Measurements from ENCODE around the gene TSPAN13.
"Not testable (repeated sequence)": the region's sequence is repeated elsewhere in the genome, so short reads cannot be mapped to it uniquely, and the experiment has no call there.

The TSPAN13 gene

DNA sequence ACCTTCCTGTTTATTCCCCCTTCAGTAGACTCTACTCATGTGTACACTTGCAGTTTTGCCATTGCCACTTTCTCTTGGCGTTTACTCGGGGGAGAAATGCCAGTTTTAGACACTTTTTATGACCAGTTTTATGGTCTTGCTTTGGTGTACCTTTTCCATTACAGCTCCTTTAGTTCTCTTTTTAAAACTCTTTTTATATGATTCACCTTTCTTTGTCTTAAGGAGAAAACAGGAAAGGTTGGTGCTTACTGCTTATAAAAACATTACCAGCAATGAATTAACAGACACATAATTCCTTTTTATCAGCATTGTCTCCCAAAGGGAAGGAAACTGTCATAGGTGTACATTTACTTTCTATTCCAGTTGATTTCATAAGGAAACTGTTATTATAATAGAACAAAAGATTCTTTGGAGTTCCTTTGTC lies 11.9 kb downstream of the TSPAN13 start:
- TF ChIP-seq MYC (IDR thresholded peaks at IDR 0.05; ENCODE audit: low read depth, low read length) (no peak), POLR2A (IDR thresholded peaks at IDR 0.05; ENCODE audit: extremely low read depth, insufficient read length) (no peak)
- TF ChIP-seq, protein P1, sequence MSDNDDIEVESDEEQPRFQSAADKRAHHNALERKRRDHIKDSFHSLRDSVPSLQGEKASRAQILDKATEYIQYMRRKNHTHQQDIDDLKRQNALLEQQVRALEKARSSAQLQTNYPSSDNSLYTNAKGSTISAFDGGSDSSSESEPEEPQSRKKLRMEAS (IDR thresholded peaks at IDR 0.05; ENCODE audit: low read depth, low read length) = no peak
- TF ChIP-seq, protein P2, sequence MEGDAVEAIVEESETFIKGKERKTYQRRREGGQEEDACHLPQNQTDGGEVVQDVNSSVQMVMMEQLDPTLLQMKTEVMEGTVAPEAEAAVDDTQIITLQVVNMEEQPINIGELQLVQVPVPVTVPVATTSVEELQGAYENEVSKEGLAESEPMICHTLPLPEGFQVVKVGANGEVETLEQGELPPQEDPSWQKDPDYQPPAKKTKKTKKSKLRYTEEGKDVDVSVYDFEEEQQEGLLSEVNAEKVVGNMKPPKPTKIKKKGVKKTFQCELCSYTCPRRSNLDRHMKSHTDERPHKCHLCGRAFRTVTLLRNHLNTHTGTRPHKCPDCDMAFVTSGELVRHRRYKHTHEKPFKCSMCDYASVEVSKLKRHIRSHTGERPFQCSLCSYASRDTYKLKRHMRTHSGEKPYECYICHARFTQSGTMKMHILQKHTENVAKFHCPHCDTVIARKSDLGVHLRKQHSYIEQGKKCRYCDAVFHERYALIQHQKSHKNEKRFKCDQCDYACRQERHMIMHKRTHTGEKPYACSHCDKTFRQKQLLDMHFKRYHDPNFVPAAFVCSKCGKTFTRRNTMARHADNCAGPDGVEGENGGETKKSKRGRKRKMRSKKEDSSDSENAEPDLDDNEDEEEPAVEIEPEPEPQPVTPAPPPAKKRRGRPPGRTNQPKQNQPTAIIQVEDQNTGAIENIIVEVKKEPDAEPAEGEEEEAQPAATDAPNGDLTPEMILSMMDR (IDR thresholded peaks at IDR 0.05; ENCODE audit: low read depth, low read length) = no peak

DNA sequence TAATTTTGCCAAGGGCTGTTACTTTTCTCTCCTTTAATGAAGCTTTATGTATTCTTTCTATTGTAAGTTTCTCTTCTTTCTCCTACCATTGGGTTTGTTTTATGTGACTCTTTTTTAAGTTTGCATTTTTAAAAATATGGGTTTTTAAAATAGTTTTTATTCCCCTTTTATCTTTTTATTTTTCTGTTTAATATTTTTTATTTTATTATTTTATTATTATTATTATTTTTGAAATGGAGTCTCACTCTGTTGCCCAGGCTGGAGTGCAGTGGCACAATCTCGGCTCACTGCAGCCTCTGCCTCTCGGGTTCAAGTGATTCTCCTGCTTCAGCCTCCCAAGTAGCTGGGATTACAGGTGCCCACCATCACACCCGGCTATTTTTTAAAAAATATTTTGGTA lies 16.4 kb downstream of the TSPAN13 start:
- not testable (repeated sequence) for H3K4me3 ChIP-seq (ENCODE audit: low read depth, low read length); DNase-seq (ENCODE audit: low read depth)

More for the DNA sequence above, 11.9 kb downstream of the TSPAN13 start:
- no peak for DNase-seq (ENCODE audit: low read depth)
- no peak overlapping the region for H3K4me3 ChIP-seq (ENCODE audit: low read depth, low read length)

DNA sequence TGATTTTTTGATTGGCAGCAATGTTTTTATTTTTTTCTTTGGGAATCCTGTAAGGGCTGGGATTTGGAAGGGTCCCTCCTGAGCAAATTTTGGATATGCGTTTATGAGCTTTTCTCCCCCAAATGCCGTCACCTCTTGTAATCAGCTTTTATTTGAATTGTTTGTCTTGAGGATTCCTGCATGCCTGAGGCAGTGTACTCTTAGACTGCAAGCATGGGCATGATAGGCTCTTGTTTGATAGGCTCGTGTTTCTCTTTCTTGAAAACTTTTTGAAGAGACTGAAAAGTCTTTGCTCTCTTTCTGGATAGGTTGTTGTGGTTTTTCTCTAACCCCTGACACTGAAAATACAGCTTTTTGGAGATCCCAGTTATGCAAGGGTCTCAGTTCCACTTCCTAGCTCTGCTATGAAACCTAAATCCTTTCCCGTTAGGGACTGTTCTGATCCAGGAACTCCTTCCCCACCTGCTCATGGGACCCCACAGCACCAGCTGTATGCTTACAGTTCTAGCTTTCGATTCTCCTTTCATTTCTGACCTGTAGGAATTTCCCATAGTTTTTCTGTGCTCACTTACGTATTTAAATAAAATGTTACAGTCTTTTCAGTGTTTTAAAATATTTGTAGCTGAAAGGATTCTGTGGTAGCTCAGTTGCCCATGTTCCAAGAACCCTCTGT lies 17.2 kb downstream of the TSPAN13 start:
- TF ChIP-seq MYC (IDR thresholded peaks at IDR 0.05; ENCODE audit: low read depth, low read length) (no peak), POLR2A (IDR thresholded peaks at IDR 0.05; ENCODE audit: extremely low read depth, insufficient read length) (no peak)
- TF ChIP-seq, protein P1 (IDR thresholded peaks at IDR 0.05; ENCODE audit: low read depth, low read length) = no peak
- TF ChIP-seq, protein P2 (IDR thresholded peaks at IDR 0.05; ENCODE audit: low read depth, low read length) = no peak
- DNase-seq (ENCODE audit: low read depth) = no peak
- H3K4me3 ChIP-seq (ENCODE audit: low read depth, low read length) = no peak overlapping the region

DNA sequence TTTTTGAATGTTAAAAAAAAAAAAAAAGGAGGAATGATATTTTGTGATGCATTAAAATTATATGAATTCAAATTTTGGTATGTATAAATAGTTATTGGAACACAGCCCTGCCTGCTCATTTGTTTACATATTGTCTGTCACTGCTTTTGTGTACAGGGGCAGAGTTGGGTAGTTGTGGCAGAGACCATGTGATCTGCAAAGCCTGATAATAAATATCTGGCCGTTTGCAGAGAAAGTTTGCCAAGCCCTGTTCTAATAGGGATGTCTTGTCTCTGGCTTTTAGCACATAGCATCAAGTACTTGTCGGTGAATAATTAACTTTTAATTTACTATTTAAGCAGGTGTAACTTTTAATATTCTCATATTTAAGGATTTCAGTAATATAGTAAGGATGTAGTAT lies 19.8 kb downstream of the TSPAN13 start:
- no peak overlapping the region for H3K4me3 ChIP-seq (ENCODE audit: low read depth, low read length)
- DNase-seq (ENCODE audit: low read depth) = no peak
- TF ChIP-seq, protein P1 (IDR thresholded peaks at IDR 0.05; ENCODE audit: low read depth, low read length) = no peak
- TF ChIP-seq MYC (IDR thresholded peaks at IDR 0.05; ENCODE audit: low read depth, low read length) (no peak), POLR2A (IDR thresholded peaks at IDR 0.05; ENCODE audit: extremely low read depth, insufficient read length) (no peak)
- TF ChIP-seq, protein P2 (IDR thresholded peaks at IDR 0.05; ENCODE audit: low read depth, low read length) = no peak

DNA sequence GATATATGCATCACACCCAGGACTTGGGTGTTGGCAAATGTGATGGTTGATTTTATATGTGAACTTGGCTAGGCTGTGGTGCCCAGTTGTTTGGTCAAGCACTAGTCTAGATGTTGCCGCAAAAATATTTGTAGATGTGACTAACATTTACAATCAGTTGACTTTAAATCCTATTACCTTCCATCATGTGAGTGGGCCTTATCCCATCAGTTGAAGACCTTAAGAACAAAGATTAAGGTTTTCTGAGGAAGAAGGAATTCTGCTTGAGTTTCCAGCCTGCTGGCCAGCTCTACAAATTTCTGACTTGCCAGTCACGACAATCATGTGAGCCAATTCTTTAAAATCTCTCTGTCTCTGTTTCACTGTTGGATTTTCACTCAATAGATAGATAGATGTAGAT lies 20.3 kb downstream of the TSPAN13 start:
- TF ChIP-seq, protein P1 (IDR thresholded peaks at IDR 0.05; ENCODE audit: low read depth, low read length) = no peak
- TF ChIP-seq, protein P2 (IDR thresholded peaks at IDR 0.05; ENCODE audit: low read depth, low read length) = no peak
- TF ChIP-seq POLR2A (IDR thresholded peaks at IDR 0.05; ENCODE audit: extremely low read depth, insufficient read length) = no peak
- TF ChIP-seq MYC (IDR thresholded peaks at IDR 0.05; ENCODE audit: low read depth, low read length) = no peak
- no peak overlapping the region for H3K4me3 ChIP-seq (ENCODE audit: low read depth, low read length)
- no peak for DNase-seq (ENCODE audit: low read depth)

DNA sequence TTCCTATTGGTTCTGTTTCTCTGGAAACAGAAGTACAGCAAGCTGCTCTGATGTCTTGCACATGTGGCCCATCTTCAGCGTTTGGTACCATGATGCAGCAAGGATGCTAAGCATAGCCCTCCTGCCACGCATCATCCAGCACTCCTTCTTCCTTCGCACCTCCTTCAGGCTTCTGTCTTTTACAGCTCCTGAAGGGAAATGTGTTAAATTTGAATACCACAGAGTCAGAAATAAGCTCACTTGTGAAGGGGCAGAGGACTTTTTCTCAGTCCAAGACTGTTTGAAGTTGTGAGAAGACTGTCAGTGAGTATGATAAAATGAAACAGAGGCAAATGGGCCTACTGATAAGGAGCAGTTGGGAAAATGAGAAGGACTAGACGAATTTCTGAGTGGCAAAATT lies 20.7 kb downstream of the TSPAN13 start:
- no peak for TF ChIP-seq MYC (IDR thresholded peaks at IDR 0.05; ENCODE audit: low read depth, low read length)
- TF ChIP-seq POLR2A (IDR thresholded peaks at IDR 0.05; ENCODE audit: extremely low read depth, insufficient read length) = no peak
- TF ChIP-seq, protein P1 (IDR thresholded peaks at IDR 0.05; ENCODE audit: low read depth, low read length) = no peak
- no peak overlapping the region for H3K4me3 ChIP-seq (ENCODE audit: low read depth, low read length)
- no peak for DNase-seq (ENCODE audit: low read depth)

All from NB4 (cell line).